SHP77 (cell line): ENCODE results near the gene JOSD1.

Experiments used
- DNase-seq, 2 experiments: peaks; one replicate each; lab custom pipeline; 2025; lab: John Stamatoyannopoulos, UW

The JOSD1 gene

DNA sequence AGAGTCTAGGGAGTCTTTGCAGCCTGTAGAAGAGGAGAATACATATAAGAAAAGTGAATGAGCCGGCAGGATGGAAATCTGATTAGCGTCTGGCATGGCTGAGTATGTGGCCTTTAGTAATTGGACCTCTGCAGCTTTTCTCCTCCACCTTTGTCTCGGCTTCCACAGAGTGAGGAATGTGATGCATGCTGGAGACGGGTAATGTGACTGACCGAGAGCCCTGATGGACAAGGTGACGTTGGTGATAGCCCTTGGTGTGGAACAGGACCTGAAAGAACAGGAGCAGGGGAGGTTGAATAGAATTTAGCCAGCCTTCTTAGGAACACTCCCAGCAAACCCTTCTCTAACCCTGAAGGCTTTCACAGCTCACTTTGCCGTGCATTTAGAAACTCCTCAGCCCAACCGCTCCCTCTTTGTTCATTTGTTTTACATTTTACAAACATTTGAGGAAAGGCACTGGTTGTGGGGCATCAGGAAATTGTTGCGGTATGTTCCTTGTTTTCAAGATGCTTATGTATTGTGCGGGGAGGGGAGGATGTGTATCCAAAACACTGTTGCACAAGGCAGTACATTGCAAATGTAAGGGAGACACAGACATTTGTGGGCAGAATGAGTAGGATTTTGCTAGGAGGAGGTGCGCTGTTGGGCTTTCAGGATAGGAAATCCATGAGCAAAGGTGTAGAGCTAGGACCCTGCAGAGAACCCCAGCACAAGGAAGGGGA lies 11.9 kb upstream of the JOSD1 start:
- DNase-seq = no peak

DNA sequence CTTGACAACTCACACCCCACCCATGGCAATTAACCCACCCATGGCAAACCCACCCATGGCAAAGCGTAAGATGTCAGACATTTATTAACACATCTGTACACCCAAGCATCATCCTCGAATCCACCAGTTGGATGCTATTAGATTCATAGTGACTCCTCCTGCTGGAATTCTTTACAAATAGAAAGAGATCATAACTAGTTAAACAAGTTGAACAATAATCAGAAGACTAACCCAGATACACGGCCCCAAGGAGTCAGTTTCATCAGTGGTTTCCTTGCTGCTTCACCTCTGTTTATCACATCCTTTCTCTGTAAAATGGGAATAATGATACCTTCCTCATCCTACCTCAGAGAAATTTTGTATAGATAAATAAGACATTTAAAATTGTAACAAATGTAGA lies 10.1 kb upstream of the JOSD1 start:
- no peak for DNase-seq

DNA sequence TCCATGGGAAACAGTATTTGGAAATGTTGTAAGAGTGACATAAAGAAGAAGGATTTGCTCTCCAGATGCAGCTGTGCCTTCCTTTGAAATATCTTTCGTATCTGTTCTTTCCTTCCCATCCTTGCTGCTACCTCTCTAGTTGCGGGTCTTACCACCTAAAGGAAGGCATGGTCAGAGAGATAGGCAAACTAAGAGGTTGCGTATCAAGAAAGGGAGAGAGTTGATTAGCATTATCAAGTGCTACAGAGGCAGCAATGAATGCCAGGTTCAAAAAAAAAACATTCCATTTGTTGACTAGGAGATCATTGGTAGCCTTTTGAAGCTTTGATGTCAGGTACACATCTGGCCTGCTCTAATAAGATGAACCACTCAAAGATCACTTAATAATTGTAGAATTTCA lies 9.6 kb upstream of the JOSD1 start:
- DNase-seq = no peak

DNA sequence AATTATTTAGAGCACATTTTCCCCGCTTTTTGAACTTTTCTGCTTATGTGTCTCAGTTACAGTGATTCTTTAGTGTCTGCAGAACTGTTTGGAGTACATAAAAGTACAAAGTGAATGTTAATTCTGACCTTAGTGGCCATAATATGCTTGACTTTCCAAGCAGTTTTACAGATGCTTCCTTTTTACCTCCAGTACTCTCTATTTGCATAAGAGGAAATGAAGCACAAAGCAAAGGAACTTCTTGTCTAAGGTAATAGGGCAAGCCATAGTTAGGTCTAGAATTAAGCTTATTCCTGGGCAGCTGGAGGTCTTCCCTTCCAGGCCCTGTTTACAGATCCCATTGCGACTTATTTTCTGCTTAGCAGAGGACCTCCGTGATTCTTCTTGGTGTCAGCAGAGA lies 8.6 kb upstream of the JOSD1 start:
- no peak for DNase-seq

DNA sequence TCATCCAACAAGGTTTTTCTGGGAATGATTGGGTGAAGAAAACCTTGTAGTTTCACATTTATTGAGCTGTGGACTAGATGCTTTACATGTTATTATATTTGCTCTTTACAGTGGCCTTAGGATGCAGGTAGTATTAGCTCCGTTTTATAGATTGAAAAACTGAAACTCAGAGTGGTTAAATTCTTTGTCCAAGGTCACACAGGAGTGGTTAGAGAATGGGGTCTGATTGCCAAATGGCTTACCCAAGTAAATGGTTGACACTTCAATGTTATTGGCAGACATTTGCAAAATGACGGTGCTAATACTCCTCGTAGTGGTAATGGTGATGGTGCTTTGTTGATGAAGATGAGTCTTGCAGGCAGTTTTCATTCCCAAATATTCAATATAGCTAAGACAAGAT lies 7.2 kb upstream of the JOSD1 start:
- DNase-seq = no peak

DNA sequence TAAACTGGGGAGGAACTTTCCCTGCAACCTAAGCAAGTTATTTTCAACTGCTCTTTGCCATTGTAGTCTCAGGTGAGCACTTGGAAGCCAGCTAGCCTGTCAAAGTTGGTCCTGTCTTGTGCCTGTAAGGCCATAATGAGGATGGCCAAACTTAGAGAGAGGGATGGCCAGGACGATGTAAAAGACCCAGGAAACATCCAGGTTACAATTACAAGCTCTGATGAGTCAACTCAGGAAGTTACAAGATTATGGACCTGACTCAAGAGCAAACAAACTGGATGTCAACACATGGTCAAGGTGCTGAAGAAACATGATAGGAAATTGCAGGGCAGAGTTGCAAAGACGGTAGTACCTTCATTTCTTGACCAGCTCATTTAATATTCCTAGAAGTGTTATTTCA lies 6.6 kb upstream of the JOSD1 start:
- DNase-seq = no peak

DNA sequence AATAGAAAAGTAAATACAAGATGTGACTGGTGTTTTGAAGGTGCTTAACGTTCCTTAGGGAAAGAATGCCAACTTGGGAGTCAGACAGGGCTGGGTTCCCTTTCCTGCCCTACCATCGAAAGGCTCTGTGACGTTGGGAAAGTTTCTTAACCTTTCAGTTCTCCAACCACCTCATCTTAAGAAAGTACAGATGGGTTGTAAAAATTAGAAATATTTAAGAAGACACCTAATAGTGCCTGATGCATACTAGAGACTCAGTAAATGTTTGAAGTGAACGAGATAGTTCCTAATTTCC lies 6.1 kb upstream of the JOSD1 start:
- DNase-seq = no peak

DNA sequence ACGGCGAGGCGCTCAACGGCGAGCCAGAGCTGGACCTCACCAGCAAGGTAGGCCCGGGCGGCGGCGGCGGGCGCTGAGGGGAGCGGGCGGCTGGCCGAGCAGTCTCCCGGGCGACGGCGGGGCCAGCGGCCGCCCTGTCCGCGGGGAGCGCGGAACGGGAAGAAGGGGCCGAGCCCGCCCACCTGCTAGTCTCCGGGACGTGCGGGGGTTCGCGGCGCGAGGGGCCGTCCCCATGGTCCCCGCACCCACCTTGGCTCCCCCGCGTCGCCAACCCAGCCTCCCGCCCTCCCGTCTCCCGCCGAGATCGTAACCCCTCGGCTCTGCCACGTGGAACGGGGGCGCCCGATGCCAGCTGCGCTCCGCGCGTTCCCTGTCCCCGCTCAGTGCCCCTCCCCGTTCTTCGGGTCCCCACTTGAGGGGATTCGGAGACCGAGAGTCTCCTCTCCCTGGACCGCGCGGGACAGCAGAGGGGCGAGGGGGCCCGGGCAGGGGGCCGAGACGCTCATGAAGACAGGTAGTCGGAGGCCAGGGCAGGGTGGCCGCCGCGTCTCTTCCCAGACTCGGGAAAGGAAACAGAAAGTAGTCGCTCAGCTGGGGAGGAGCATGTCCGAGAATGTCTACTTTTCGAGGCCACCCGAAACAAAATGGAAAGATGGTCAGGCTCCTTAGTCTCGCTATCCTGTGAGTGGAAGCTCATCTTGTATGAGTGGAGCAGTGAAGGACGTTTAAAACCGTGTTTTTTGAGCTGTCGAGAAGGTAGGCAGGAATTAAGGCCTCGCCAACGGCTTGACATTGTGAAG lies 5.6 kb upstream of the JOSD1 start:
- no peak for DNase-seq

DNA sequence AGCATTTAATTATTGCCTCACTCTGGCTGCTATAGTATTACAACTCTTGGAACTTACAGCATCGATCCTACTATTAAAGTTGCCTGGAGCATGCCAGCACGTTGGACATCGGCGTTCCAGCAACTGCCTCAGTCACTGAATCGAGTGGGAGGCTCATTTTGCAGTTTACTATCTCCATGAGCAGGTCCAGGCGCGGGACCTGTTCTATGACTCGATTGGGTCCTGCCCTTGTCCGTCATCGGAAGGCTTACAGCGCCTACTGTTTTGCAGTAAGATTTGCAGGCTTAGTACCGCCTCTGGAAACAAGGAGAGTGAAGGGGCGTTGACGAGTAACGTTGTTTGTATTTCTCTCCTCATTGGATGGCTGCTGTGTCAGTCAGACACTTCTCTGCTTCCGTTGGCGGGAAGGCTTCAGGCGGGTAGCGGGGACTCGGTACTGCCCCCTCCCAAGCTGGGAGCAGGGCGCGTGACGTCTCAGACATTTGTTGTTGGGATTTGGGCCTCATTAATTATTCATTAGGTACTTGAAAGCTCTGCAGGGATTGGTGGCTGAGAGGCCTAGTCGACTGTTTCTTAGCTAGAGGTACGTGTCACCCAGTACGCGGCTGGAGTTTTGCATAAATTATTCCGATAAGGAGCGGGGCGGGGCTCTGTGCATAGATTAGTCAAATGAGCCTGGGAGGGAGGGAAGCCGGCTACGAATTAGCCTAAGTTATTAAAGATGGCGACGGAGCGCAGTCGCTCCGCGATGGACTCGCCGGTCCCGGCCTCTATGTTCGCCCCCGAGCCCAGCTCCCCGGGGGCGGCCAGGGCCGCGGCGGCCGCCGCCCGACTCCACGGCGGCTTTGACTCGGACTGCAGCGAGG lies 4.7 kb upstream of the JOSD1 start, which contains the start of gene GTPBP1:
TSS of gene GTPBP1 (plus strand) at position 710 of the 866 bp plus-strand sequence. CDS start at position 722, 12 bp downstream.
- peak; percentile 100 for DNase-seq

DNA sequence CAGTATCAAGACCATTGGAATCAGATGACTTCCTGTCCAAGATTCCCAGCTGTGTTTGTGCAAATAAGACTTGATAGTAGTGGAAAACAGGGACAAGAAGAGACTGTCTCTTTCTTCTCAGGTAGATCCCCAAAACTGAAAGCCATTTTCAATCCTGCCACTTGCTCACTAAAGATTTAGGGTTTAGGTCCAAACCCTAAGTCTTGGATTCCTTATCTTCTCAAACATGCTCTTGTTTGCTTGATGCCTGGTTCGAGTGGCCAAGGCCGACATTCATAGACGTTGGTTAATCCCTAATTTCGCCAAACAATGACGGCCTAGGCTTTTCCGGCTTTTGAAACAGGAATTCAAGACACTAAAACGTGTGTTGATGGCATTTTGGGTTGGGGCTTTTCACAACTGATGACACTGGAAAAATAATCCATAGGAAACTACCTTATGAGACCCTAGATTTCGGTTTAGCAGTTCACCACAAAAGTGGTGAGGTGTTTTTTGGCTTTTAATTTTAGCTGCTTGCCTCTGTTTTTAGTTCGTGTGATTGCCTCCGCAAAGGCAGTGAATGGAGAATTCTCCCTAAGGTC lies 4.0 kb upstream of the JOSD1 start:
- DNase-seq = peak in 1 of 2 experiments; percentile 11

DNA sequence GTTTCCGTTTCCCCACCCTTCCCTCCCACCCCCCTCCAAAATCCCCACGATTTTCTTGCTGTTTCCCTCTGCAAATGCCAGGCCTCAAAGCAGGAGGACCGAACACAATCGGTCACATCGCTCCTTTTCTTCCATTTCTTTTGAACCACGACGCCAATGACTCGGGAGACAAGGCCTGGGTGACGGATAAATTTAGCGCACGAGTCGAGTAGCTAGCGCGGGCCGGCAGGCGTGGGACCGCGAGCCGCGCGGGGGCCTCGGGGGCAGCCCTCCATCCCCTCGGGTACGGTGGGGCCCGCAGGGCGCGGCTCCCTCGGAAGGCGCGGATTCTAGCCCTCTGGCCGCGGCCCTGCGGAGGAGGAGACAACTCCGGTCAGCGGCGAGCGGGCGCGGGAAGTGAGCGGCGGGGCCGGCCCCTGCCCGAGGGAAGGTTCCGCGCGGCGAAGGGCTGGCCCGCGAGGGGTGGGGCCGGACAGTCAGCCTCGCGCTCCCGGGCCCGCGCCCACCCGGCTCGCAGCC lies 414 bp downstream of the JOSD1 start:
- DNase-seq = peak in 1 of 2 experiments; percentile 62

DNA sequence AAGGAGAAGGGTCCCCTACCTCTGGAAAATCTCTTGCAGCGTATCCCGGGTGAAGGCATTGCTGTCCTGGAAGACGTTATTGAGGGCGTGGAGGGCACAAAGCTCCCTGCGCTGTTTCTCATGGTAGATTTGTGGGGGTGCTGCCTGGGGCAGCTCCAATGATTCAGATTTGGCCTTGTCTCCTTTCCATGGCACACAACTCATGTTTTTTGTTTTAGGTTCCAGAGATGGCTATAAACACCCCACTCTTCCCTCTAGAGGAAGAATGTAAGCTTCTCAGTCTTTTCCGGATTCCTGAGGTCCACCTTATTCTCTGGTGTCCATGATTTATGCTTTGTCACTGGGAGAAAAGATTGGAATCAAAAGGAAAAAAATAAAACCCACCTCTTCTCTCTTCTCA lies 959 bp downstream of the JOSD1 start:
- no peak for DNase-seq

DNA sequence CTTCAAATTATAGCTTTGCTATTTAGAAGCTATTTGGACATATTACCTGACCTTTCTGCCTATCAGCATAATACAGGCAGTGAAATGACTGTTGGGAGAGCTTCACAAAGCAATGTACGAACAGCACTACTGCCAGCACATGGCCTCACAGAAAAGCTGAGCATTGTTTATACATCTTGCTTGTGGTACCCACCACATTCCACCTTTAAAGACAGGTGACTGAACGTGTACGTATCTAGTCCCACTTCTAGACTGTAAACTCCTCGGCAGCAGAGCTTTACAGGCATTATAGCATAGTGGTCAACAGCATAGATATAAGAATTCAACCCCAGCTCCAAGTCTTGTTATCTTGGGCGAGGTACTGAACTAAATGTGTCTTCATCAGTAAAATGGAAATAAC lies 1.6 kb downstream of the JOSD1 start:
- DNase-seq = no peak

DNA sequence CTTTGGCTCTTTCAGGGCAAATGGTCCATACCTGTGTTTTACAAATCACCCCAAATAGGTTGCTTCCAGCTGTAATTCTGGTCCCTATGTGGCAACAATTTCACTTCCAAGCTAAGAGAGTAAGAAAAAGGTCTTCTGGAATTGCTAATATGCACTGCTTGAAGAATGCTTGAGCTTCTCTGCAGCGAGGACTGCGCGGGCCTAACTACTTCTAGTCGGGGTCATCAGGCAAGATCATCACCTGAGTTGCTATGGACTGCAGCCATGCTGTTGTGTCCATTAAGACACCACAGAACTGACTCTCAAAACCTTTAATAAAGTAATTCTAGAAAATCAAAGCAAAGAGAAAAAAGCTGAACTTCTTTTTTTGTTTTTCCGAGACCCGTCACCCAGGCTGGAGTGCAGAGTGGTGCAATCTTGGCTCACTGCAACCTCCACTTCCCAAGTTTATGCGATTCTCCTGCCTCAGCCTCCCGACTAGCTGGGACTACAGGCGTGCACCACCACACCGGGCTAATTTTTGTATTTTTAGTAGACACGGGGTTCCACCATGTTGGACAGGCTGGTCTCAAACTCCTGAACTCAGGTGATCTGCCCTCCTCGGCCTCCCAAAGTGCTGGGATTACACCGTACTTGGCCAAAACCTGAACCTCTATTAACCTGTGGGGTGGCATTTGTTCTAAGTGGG lies 2.2 kb downstream of the JOSD1 start:
- no peak for DNase-seq

DNA sequence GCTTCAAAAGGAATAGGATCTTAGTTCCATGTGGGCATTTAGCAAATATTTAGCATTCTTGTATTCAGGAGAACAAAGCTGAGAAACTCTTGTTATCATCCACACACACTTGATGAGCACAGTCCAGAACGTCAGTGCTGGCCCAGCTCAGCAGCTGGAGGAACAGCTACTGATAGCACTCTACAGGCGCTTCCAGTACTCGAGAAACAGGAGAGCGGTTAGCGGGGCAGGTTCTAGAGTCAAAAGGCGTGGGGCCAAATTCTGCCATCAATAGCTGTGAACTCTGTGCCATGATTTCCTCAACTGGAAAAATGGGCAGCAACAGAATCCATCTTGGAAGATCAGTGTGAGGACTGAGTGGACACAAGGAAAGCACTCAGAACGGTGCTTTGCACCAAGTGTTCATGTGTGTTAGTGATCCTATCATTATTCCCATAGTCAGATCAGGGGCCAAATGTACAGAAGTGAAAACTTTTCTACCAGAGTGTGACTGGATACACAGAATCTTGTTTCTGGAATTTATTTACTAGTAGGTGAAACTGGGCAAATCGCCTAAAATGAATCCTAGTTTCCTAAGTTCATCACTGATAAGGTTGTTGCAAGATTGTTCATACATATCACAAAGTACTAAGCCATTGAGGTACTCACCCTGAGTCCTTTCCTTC lies 3.2 kb downstream of the JOSD1 start:
- DNase-seq = no peak

DNA sequence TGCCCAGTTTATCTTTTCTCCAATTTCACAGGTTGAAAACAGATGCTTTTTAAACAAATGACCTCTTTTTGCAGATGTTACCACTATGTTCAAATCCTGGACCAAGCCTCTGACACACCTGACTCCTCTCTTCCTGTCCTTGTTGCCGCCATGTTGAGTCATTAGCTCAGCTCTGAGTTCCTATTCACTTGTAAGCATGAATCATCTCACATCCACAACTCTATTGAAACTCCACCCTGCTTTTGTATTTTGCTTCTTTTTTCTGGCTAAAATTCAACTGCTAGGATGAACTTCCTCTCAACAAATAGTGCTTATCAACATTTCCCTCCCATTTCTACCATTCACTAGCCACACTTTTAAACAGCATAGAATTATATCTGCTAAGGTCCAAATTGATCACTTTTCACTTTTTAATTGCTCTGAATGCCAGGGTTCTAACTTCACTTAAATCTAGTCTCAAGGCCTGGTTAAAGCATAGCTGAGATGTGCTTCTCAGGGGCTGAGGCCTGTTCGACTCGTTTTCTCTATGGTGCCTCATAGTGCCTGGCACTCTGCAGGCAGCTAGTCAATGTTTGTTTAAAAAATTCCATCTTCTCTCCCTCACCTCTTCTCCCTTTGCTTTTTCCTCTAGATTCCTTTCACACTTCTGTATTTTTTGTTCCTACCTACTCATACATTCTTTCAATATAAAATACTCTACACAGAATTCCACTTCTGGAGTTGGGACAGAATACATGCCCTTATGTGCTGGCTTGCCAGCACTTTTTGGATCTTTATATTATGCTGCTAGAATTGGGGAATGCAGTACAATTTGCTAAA lies 3.9 kb downstream of the JOSD1 start:
- no peak for DNase-seq

DNA sequence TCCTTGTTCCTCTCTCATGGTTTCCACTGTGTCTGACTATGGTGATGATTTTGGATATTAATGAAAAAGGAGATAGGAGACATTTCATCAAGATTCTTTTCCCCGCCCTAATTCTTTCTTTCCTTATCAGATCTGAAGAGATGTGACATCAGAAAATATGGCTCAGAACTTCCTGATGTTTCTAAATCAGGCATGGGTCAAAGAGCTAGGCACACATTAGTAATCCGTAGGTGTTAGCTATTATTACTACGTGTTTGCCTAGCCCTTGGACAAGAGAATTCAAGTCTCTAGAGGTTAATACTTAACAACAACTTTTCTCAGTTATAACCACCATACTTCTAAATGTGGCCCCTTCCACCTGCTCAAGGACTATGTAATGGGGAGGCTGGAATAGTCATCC lies 5.8 kb downstream of the JOSD1 start:
- no peak for DNase-seq

DNA sequence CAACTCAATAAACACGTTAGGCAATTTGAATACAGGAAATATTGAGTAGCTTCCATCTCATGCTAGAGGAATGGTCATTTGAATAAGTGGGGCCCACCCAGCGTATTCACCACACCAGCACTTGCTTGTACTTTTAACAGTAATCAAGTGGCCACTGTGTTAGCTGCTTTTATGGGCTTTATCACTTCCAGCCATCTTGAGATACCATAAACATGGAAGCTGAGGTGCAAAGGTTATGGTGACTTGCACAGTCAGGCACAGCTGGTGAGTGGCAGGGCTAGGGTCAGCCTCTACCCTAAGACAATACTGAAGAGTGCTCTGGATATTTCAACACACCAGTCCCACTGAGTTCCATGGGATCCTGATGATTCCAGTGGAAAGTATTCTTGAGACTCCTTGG lies 6.7 kb downstream of the JOSD1 start:
- no peak for DNase-seq

DNA sequence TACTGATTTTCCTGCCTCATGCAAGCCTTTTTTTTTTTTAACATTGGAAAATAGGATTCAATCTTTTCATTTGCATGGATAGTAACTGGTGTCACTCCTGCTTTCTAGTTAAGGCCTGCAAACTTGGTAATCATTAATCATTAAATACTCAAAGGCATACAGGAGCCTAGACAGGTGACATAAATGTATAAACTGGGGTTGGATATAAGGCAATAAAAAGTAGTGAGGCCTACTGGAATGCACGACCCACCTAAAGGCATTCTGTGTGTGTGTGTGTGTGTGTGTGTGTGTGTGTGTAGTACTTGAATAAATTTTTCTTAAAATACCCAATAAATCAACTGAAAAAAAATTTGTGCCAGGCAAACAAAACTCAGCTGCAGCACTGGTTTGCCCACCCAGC lies 11.1 kb downstream of the JOSD1 start:
- DNase-seq = no peak

DNA sequence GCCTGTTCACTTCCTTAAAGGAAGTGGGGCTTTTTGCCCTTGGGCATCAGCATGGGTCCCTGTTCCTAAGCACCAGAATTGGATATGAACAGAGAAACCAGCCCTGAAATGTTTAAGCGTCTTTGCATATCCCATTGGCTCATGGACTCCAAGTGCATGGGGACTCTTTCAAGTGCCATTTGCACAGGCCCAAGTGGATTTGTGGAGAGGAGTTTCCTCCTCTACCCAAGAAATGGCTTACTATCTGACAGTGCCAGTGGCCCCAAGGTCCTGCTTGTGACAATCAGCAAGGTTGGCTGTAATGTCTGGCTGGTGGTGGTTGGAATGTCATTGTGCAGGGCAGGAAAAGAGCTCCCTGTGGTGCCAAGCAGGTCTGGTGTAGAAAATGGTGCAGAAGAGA lies 15.0 kb downstream of the JOSD1 start:
- no peak for DNase-seq
